GM21786 (cell line): ENCODE data around the gene DNHD1.

ENCODE experiments used
- ATAC-seq: cut with Tn5 transposase; IDR thresholded peaks from one replicate; pipeline ENCODE4 v1.9.1; 2021; ENCODE audit not compliant: unreplicated experiment

DNHD1 gene

GRCh38 chr11:6497069-6497839 lies at the start of gene DNHD1:
Gene DNHD1, plus strand, starts transcription at chr11:6497280. Its CDS starts 936 bp downstream, at chr11:6498216.
- no peak for ATAC-seq

- no peak for ATAC-seq
Measured at GRCh38 chr11:6448574-6448973, 48.5 kb upstream of the DNHD1 start.

GRCh38 chr11:6452219-6452618 lies 44.9 kb upstream of the DNHD1 start:
- ATAC-seq, result no peak

GRCh38 chr11:6453152-6453551 lies 43.9 kb upstream of the DNHD1 start:
- ATAC-seq, result no peak

GRCh38 chr11:6455070-6455469 lies 42.0 kb upstream of the DNHD1 start:
- no peak for ATAC-seq

- ATAC-seq, result no peak
Measured at GRCh38 chr11:6456361-6457073, 40.6 kb upstream of the DNHD1 start.

GRCh38 chr11:6457581-6458320 lies 39.3 kb upstream of the DNHD1 start:
- ATAC-seq, result no peak

- ATAC-seq, result no peak
Measured at GRCh38 chr11:6458352-6459098, 38.6 kb upstream of the DNHD1 start.

- ATAC-seq, result no peak
Measured at GRCh38 chr11:6459099-6459450, 38.0 kb upstream of the DNHD1 start.

GRCh38 chr11:6468712-6469495 lies 28.2 kb upstream of the DNHD1 start:
- peak; percentile 83 for ATAC-seq

- ATAC-seq, result no peak
Measured at GRCh38 chr11:6469599-6469998, 27.5 kb upstream of the DNHD1 start.

GRCh38 chr11:6472934-6473333 lies 24.1 kb upstream of the DNHD1 start:
- no peak for ATAC-seq

- ATAC-seq, result peak; percentile 54
Measured at GRCh38 chr11:6473451-6474412, 23.3 kb upstream of the DNHD1 start, which contains the start of gene TRIM3. Gene TRIM3, minus strand, starts transcription at chr11:6473941. Its CDS starts 8,246 bp downstream, at chr11:6465695.

- ATAC-seq, result no peak
Measured at GRCh38 chr11:6474413-6474792, 22.7 kb upstream of the DNHD1 start.

- ATAC-seq, result no peak
Measured at GRCh38 chr11:6474806-6475500, 22.1 kb upstream of the DNHD1 start.

GRCh38 chr11:6475936-6476335 lies 21.1 kb upstream of the DNHD1 start:
- no peak for ATAC-seq

- ATAC-seq, result no peak
Measured at GRCh38 chr11:6476571-6476970, 20.5 kb upstream of the DNHD1 start.

- ATAC-seq, result no peak
Measured at GRCh38 chr11:6480299-6480914, 16.7 kb upstream of the DNHD1 start.
